ENCODE results near the gene GORASP1. TPM values are rescaled to one million over a fixed set of nuclear protein-coding genes. Genes with fewer than 3 reads are reported as not detected.

Gene GORASP1
- total RNA-seq, 1 donor from 2014 or later = 81.6 TPM

- Histone ChIP-seq H3K4me3 (peak overlapping the region; percentile 86), H3K36me3 (peaks cover 48% of the 10 kb centered on the region), H3K27me3 (ENCODE audit: low read depth) (no peaks in the 10 kb centered on the region), H3K27ac (peak overlapping the region; percentile 99), H3K9me3 (no peaks in the 10 kb centered on the region), H3K4me1 (peaks cover 88% of the 10 kb centered on the region)
- intact Hi-C loops (cut with DNase I) = no loop called here
- TF ChIP-seq CTCF (IDR thresholded peaks at IDR 0.05) = no peak
- ATAC-seq = peak; percentile 35 to 63
- DNase-seq = peak; percentile 81
Observed at GRCh38 chr3:39146611-39147591, 39.5 kb upstream of the GORASP1 start.

DNA sequence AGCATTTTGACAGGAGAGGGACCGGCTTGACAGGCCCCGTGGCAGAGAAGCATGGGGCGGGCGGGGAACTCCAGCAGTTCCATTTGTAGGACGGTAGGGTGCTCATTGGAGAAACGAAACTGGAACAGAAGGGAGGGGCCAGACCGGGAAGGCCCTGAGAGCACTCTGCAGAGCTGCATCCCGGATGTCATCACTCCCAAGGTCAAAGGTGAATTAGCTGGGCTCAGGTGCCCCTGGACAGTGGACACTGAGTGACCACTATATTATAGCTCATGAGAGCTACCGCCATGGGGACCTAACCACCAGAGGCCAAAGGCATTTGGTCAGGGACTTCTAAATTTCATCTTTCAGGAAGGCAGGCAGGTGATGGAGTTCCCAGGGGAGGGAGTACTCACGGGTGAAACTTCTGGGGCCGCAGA, 38.7 kb upstream of the GORASP1 start:
- DNase-seq (peak; percentile 78), ATAC-seq (peak; percentile 6 to 12)
- H3K4me3 ChIP-seq = peak overlapping the region; percentile 17
- peak overlapping the region; percentile 99 for H3K27ac ChIP-seq
- H3K27me3 ChIP-seq (ENCODE audit: low read depth) = no peaks in the 10 kb centered on the region
- peak; percentile 45 for TF ChIP-seq CTCF (IDR thresholded peaks at IDR 0.05)
- no peaks in the 10 kb centered on the region for H3K9me3 ChIP-seq
- peaks cover 88% of the 10 kb centered on the region for H3K4me1 ChIP-seq
- intact Hi-C loops (cut with DNase I) = no loop called here
- peaks cover 55% of the 10 kb centered on the region for H3K36me3 ChIP-seq

GRCh38 chr3:39144748-39145380, 37.4 kb upstream of the GORASP1 start:
- DNase-seq = no peak

DNA sequence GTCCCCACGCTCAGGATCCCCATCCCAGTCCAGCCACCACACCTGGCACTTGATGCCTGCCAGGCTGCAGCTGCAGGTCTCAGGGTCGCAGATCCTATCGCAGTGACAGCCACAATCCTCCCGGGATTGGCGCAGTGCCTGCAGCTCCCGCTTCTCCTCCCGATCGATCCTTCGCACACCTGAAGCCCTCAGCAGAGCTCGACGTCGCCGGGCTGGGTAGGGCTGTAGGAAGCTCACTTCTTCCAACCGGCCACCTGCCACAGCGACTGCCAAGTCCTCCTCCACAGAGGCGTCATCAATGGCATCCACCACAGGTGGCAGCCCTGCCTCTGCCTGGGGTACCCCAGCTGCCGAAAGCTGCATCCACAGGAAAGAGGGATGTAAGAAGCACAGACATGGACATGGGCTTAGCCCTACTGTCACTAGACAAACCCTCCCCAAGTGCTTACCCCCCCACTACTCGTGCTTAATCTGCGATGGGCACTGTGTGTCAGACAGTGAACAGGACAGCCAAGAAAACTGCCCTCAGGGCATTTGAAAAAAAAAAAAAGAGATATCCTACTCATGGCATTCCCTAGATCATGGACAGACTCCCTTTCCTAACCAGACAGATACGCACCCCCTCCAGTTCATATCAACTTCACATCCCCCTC, 36.8 kb upstream of the GORASP1 start:
- Histone ChIP-seq H3K36me3 (peaks cover 72% of the 10 kb centered on the region), H3K9me3 (no peaks in the 10 kb centered on the region), H3K27ac (no peak overlapping the region), H3K27me3 (ENCODE audit: low read depth) (no peaks in the 10 kb centered on the region), H3K4me3 (no peak overlapping the region), H3K4me1 (peaks cover 82% of the 10 kb centered on the region)
- no peak for TF ChIP-seq CTCF (IDR thresholded peaks at IDR 0.05)
- ATAC-seq = no peak
- no peak for DNase-seq
- intact Hi-C loops (cut with DNase I) = no loop called here

More at GRCh38 chr3:39144748-39145380, 37.4 kb upstream of the GORASP1 start:
- Histone ChIP-seq H3K36me3 (peaks cover 67% of the 10 kb centered on the region), H3K27me3 (ENCODE audit: low read depth) (no peaks in the 10 kb centered on the region), H3K4me3 (no peak overlapping the region), H3K4me1 (peaks cover 88% of the 10 kb centered on the region), H3K9me3 (no peaks in the 10 kb centered on the region), H3K27ac (peak overlapping the region; percentile 99)
- intact Hi-C loops (cut with DNase I) = no loop called here
- TF ChIP-seq CTCF (IDR thresholded peaks at IDR 0.05) = no peak
- no peak for ATAC-seq

Data from lower lobe of right lung (tissue), 2 donors.